NCI-H82 (cell line): ENCODE results near the gene PPIL6.
A peak's percentile ranks its signal among the peaks of the same experiment; 100 is the strongest.

ENCODE experiments used
- DNase-seq: peaks from one replicate; lab custom pipeline; 2025; lab: John Stamatoyannopoulos, UW

PPIL6 gene

DNA sequence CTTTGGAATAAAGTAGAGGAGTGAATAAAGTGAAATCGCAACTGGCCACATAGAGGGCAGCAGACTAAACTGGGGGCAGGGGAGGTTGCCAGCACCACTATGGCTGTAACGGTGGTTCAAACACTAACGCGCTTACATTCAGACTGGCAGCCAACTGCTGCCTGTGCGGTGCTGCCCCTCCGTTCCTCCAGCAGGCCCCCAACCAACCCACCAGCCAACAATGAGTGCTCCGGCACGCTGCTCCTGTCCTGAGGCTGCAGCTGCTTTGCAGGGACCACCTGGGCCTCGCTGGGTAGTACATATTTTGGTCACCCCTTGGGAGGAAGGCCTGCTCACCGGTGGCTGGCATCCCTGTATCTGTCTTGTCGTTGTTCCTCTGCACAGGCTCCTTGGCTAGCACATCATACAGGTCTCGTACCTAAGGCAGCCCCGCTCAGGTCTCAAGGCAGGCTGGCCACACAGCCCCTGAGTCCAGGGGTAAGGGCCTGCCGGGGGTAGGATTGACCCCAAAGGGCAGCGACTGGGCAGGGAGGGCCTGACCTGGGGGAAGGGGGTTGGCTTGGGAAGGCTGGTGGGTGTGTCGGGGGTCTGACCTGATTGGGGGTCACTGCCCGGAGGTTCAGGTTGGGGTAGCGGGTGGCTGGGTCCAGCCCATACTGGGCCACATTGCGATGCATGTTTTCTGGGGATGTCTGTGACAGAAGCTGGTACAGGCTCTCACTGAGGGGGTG, 8.8 kb upstream of the PPIL6 start:
- DNase-seq = no peak

DNA sequence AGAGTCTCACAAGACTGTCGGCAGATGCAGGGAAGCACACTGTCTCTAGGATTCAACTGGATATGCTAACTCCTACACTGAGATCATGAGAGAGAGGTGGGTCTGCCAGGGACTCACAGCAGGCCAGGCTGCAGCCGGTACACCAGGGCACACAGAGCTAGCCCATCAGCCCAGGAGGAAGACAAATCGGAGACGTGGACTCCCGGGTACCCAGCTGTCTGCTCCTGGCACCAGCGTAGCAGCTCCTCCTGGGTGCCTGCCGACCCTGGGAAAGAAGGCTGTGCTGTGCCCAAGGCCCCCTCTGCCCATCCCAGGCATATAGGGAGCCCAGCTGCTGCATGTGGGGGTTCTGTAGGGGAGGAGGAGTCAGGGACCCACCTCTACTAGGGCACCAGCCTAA, 8.2 kb upstream of the PPIL6 start:
- DNase-seq = no peak

DNA sequence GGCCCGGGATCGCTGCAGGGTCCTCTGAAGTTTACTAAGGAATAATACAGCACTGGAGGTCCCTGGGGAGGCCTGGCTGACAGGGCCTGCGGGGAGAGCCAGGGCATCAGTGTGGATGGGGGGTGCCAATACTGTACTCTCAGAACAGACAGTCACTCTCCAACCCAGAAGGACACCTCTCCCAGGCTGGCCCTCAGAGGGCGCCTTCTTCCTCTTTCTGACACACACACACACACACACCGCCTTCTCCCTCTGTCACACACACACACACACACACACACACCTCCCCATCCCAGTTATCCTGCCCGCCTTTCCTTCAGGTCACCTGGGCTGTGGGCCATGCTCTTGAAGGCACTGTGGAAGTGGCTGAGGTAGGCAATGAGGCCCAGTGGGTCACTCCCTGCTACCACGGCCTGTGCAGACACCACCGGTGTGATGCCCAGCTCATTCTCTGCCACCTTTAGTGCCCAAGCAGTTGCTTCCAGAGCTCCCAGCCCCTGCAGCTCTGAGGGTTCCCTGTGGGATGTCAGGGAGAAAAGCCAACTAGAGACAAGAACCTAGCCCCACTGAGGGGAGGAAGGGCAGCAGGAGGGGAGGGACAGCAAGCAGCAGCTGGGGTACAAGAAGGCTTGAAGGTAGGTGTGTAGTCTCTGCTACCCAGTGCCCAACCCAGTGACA, 7.6 kb upstream of the PPIL6 start:
- peak; percentile 46 for DNase-seq

DNA sequence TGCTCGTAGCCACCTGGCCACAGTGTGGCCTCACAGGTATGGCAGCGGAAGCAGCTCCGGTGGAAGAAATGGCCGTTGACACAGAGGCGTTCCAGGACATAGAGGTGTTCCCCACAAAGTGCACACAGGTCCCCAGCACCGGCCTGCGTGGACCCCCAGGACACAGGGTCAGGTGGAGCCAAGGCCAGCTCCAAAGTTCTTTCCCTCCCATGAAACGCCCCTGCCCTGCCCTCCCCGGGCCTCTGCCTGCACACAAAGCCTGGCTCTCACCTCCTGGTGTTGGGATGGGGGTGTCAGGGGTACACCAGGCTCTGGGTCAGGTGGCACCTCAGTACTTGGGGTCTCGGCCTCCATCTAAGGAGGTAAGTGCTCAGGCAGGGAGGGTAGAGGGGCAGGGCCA, 6.7 kb upstream of the PPIL6 start:
- no peak for DNase-seq

DNA sequence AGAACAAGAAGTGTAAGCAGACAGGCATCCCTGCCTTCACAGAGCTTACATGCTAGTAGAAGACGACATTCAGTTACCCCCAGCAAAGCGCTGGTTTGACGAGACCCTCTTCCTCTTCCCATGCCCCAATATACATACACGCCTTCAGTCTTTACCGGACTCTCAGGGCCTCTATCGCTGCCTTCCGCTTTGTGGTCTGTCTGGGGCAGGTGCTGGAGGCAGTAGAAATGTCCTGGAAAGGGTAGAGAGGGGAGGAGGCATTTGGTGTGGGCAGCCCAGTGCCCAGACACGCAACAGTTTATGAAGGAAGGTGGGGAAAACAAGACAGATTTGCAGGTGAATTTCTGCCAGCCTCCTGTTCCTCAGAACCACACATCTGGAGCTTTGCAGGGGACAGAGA, 6.1 kb upstream of the PPIL6 start:
- DNase-seq = no peak

DNA sequence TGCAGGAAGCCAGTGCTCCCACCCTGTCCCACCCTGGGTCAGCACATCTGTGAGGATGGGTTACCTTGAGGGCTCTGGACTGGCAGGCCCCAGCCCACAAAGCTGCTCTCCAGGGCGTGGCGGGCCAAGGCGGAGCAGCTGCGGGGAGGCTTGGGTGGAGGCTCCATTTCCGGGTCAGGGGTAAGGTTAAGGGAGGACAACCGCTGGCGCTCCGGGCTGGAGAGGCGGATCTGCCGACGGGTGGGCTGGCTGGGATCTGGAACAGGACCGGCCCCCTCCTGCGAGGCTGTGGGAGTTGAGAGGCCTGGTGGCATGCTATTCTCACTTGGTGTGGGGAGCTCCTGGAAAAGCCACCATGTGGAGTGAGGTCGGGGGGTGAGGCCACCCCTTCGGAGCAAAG, 5.6 kb upstream of the PPIL6 start:
- DNase-seq = no peak

DNA sequence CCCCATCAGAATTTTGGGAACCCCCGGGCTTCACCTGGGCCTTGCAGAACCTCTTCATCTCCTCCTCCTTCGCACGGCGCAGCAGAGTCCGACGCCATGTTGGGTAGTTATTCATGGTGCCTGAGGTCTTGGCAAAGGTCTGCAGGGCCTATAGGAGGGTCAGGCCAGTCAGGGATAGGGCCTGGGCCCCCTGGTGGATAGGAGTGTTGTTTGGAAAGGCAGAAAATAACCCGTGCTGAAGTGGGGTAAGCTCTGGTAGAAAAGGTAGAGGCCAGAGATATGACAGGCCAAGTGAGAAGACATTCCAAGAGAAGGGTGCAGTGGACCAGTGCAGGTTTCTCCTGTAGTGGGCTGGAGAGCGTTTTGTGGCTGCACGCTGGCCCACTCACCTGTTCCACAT, 5.0 kb upstream of the PPIL6 start:
- no peak for DNase-seq

DNA sequence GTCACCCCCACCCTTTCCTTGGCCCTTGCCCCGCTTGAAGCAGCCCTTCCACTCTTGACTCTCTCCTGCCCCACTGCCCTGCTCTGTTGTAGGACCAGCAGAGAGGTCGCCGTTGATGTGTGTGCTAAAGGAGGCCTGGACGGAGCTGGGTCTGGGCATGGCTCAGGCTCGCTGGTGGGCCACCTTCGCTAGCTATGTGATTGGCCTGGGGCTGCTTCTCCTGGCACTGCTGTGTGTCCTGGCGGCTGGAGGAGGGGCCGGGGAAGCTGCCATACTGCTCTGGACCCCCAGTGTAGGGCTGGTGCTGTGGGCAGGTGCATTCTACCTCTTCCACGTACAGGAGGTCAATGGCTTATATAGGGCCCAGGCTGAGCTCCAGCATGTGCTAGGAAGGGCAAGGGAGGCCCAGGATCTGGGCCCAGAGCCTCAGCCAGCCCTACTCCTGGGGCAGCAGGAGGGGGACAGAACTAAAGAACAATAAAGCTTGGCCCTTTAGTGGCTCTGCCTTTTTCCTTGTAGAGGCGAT, 3.1 kb upstream of the PPIL6 start:
- DNase-seq = no peak

DNA sequence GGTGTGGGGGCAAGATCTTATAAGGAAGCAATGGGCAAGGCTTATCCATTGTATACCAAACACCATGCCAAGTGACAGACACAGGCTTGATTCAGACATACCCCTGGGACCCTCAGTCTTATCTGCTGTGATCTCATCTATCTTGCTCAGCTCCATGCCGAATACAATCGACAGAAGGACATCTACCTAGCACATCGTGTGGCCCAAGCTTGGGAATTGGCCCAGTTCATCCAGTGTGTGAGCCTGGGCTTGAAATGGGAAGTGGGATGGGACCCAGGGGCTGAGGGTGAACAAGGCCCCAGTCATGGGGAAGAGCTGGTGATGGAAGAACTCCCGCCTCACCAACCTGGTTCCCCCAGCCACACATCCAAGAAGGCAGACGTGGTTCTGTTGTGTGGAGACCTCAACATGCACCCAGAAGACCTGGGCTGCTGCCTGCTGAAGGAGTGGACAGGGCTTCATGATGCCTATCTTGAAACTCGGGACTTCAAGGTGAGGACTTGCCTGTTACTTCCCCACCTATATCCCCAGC, 2.0 kb upstream of the PPIL6 start:
- DNase-seq = no peak

DNA sequence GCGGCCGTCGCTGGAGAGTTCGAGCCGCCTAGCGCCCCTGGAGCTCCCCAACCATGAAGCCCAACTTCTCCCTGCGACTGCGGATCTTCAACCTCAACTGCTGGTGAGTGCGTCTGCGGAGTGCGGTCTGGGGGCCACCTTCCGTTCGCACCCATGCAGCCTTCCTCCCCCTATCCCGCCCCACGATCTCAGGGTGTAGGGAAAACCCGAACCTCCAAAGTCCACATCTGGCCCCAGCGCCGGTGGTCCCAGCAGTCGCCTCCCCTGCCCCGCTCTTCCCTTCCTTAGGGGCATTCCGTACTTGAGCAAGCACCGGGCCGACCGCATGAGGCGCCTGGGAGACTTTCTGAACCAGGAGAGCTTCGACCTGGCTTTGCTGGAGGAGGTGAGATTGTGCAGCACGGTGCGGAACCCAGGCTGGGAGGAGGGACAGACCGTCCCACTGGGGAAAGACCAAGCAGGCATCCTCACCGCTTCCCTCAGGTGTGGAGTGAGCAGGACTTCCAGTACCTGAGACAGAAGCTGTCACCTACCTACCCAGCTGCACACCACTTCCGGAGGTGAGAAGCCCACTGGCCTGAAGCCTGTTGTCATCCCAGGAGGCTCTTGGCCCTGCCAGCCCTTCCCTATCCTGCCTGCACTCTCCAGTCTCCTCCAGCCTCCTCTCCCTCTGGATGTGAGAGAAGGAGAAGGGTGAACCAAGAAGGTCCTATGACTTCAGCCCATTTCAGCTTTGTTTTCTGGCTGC, 815 bp upstream of the PPIL6 start:
- peak; percentile 69 for DNase-seq

DNA sequence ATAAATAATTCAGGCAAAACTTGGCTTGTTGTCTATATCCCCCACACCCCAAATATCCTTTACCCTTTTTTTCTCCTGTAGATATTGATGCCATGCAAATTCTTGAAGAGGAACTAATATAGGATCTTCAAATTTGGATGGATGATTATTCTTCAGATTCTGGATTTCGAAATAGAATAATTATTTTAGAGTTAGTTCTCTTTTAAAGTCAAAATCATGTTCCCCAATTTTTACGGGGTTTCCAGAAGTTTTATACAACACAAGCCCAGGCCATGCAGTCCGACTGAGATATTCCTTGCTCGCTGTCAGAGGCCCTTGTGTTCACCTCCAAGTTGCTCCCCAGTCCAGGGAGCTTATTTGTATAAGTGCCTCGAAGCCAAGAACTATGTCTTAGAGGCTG, 4.4 kb downstream of the PPIL6 start:
- no peak for DNase-seq

DNA sequence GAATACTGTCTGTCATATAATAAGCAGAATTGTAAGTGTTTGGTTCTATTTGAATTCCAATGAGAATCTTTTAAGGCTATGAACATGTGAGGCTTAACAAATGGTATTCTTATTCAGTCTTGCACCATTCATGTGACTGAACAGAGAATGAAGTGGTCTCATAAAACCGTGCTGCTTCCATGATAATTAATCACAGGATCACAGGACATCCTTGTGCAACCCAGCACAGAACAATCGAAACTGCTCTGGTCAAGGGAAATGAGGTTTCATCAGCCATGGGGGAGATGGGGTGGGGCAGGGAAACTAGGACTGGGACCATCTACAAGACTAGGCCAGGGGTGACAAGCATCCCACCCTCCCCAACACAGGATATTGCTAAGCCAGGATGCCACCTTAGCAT, 6.0 kb downstream of the PPIL6 start:
- DNase-seq = no peak

DNA sequence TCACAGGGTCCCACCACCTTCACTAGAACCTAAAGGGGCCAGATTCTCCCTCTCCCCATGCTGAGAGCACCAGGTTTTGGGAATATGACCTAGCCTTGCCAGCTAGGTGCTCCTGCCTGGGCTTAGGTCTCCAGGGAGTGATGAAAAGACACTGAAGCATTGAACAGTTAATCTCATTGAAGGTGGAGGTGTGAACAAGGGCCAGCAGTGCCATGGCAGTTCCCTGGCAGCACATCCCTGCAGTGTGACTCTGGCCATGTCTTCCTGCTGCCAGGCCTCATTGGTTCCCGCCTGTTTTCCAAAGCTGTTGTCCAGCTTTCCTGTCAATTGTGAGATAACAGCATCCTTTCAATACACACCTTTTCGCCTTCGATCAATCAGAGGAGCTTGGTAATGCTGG, 10.9 kb downstream of the PPIL6 start:
- no peak for DNase-seq

DNA sequence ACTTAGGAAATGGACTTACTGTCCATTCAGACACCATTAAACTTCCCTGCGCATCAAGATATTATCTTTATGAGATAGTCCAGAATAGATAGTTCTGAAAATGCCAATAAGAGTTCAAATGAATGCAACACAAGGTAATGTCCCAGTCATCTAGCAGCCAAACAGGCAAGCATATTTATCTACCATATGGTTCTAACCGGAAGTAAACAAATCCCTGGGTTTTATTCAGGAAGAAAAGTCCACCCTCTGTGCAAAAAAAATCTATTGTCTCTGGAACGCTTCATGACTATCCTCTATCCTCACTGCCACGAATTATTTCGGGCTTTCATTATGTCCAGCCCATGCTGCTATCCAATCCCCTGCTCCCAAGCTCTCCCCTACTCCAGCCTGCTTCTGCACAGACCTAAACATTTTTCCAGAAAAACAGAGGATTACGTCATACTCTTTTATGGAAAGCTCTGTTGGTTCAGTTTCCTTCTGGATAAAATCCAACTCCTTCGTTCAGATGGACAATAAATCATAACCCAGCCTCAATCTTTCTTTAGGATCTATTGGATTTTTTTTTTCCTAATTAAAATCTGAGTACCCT, 11.4 kb downstream of the PPIL6 start:
- no peak for DNase-seq

DNA sequence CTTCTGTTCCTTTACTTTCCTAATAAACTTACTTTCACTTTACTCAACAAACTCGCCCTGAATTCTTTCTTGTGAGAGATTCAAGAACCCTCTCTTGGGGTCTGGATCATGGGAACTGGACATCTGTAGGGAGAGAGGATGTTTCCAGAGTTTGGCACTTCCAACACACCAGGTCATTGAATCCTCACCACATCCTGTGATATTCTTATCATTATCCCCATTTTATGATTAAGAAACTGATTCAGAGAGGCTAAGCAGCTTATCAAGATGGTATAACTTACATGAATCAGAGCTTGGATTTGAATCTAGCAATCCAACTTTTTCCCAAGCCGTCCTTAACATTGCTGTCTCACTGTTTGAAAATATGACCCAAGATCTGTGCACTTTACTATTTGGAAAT, 15.5 kb downstream of the PPIL6 start:
- no peak for DNase-seq

DNA sequence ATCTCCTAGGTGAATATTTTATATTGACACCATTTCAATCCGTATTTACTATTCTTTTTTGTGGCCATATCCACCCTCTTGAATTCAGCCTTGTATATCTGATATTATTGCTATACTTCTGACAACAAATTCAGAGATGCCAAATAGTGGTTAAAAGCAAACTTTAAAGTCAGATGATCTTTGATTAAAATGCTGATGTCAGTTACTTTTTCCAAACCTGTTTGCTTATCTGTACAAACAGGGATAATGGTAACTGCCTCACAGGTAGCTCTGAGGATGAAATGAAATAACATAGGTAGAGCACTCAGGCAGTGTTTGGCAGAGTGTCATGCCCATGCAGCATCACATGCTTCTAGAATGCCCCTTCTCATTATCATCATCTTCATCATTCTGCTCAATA, 19.2 kb downstream of the PPIL6 start:
- no peak for DNase-seq

DNA sequence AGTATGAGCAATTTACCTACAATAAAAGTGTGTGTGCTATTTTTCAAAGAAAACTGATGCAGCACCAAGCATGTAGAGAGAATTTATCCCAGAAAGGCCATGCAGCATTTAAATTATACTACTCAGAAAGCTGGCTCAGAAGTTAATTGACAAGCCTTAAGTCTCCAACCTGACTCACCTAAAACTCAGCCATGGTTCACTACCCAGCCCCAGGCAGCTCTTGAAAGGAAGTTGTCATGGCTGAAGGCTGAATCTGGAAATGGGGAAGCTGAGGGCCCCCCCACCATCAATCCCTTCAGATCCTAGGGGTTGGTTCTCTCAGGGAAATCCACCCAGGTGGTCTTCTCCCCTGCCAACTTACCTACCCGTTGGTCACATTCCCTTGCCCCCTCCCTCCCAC, 19.7 kb downstream of the PPIL6 start:
- no peak for DNase-seq

DNA sequence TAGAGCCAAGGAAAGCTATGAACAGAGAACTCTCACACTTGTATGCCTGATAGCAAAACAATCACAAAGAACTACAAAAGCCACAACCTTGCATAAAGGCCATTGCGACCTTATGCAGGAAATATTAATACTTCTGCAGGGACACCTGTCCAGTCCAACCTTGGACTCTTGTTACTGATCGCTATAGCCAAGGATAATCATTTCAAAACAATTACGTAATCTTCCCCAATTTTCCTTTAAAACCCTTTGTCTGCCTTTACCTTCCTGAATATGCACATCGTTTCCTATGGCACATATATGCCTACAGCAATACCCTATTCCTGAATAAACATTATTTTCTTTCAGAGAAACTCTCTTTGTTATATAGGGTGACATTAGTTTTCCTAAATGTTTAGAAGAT, 22.8 kb downstream of the PPIL6 start:
- no peak for DNase-seq

DNA sequence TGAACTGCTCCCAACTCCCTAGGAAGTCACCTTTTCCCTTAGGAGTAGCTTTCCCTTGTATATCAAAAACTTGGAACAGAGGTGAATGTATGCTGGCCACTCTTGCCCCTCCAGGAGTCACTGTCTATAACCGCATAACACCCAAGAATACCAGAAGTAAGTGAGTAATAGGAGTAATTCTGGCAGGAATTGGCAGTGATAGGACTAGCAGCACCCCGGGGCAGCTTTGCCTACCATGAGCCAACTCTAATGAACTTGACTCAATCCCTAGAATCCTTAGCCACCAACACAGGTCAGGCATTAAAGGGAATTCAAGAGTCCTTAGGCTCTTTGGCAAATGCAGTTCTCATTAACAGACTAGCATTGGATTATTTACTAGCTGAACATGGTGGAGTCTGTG, 29.4 kb downstream of the PPIL6 start:
- no peak for DNase-seq

DNA sequence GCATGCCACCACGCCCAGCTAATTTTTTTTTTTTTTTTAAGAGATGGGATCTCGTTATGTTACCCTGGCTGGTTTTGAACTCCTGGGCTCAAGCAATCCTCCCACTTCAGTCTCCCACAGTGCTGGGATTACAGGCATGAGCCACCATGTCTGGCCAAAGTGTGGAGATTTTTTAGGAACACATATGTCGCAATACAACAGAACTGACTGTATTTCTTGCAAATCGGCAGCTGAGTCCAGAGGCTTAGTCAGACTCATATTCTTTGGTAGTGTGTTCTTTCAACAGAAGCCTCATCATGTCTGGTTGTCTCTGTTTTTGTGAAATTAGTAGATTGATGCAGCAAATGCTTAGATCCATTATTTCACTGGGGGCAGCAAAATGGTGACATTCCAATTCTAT, 34.2 kb downstream of the PPIL6 start:
- no peak for DNase-seq

DNA sequence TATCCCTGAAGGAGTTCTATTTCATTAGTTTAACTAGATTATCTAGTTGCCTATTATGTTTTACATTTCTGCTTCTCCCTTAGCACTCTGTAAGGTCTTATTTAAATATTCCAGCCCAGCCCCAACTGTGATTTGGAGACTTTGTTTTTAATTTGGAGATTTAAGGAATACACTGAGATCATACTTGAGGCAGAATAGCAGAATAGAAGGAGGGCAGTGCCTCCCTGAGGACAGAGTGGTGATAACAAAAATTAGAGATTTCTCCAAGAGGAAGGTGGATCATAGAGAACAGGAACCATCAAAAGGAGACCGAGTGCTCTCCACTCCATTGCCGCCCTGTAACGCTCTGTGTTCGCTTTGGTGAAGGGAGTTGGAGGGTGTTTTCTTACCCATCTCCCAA, 43.4 kb downstream of the PPIL6 start:
- no peak for DNase-seq

DNA sequence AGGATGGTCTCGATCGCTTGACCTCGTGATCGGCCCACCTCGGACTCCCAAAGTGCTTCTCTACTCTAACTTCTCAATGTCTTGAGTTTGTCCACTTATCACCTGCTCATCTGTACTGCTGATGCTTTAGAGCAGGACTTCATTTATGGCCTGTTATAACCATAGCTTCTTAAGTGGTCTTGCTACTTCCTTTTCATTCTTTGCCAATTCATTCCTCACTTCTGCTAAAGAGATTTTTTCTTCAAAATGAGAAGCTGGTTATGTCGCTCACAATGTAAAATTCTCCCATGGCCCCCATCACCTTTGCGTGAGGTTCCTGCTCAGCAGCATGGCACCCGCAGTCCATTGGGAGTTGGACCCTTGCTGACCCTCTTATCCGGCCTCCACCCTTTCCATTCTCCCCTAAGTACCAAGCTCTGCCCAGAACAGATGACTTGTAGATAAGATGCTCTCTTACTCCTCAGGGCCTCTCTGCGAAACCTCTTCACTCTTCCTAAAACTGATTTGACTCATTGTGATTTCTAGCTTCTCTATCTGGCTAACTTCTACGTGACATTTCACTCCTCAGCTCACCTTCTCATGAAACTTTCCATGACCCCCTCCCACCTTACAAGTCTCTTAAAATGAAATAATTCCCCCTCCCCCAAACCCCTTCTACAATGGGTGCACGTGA, 44.2 kb downstream of the PPIL6 start:
- no peak for DNase-seq
